22Rv1 (cell line): ENCODE data around the gene ARHGAP10.

ENCODE experiments used
- ZFX ChIP-seq: fragments of 450-650 bp; IDR thresholded peaks from 2 replicates; pipeline ENCODE4 v1.6.1; 2017; ENCODE audit warnings: antibody characterized with exemption, borderline replicate concordance
- TF ChIP-seq, protein P1 (sequence below): fragments of 450-650 bp; IDR thresholded peaks from 2 replicates; pipeline ENCODE4 v1.5.1; 2017; ENCODE audit warnings: mild to moderate bottlenecking

DNA sequence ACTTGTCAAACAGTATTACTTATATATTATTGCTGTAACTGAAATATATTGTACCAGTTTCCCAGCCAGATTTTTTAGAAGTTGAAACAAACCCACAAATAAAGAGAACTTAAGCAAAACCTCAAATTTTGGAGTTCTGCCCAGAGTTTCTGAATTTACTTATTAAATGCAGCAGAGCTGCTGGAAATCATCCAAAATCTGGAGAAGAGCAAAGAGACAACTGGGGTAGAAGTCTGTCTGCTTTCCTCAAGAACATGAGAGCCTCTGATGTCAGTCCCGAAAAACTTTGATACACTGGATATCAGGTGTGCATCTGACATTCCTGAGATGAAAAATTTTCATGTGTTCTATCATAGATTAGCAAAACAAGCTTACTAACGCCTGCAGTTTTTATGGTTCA, 384.4 kb downstream of the ARHGAP10 start:
- TF ChIP-seq, protein P1, sequence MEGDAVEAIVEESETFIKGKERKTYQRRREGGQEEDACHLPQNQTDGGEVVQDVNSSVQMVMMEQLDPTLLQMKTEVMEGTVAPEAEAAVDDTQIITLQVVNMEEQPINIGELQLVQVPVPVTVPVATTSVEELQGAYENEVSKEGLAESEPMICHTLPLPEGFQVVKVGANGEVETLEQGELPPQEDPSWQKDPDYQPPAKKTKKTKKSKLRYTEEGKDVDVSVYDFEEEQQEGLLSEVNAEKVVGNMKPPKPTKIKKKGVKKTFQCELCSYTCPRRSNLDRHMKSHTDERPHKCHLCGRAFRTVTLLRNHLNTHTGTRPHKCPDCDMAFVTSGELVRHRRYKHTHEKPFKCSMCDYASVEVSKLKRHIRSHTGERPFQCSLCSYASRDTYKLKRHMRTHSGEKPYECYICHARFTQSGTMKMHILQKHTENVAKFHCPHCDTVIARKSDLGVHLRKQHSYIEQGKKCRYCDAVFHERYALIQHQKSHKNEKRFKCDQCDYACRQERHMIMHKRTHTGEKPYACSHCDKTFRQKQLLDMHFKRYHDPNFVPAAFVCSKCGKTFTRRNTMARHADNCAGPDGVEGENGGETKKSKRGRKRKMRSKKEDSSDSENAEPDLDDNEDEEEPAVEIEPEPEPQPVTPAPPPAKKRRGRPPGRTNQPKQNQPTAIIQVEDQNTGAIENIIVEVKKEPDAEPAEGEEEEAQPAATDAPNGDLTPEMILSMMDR, result no peak
- no peak for TF ChIP-seq ZFX
